Glomerular visceral epithelial cell (primary cell): ENCODE results near the gene PTPRK.
A peak's percentile ranks its signal among the peaks of the same experiment; 100 is the strongest.

Experiments used
- DNase-seq: peaks from one replicate; pipeline ENCODE4 v3.0.0-alpha.2; 2016; ENCODE audit errors: extremely low spot score

The PTPRK gene

GRCh38 chr6:128244751-128245405, 275.5 kb downstream of the PTPRK start:
- DNase-seq, result no peak

- DNase-seq, result no peak
Measured at GRCh38 chr6:128242765-128243403, 277.5 kb downstream of the PTPRK start.

GRCh38 chr6:128241216-128241615, 279.2 kb downstream of the PTPRK start:
- no peak for DNase-seq

- no peak for DNase-seq
Measured at GRCh38 chr6:128240024-128240428, 280.4 kb downstream of the PTPRK start.

- DNase-seq, result no peak
Measured at GRCh38 chr6:128239146-128239545, 281.3 kb downstream of the PTPRK start.

- no peak for DNase-seq
Measured at GRCh38 chr6:128238225-128238624, 282.2 kb downstream of the PTPRK start.

- DNase-seq, result peak; percentile 78
Measured at GRCh38 chr6:128235556-128235955, 284.8 kb downstream of the PTPRK start.

GRCh38 chr6:128233531-128233930, 286.9 kb downstream of the PTPRK start:
- DNase-seq, result no peak

- DNase-seq, result no peak
Measured at GRCh38 chr6:128230267-128230989, 290.0 kb downstream of the PTPRK start.

- DNase-seq, result no peak
Measured at GRCh38 chr6:128225612-128226011, 294.8 kb downstream of the PTPRK start.

- DNase-seq, result no peak
Measured at GRCh38 chr6:128216917-128217316, 303.5 kb downstream of the PTPRK start.

GRCh38 chr6:128209771-128210170, 310.6 kb downstream of the PTPRK start:
- DNase-seq, result peak; percentile 85

GRCh38 chr6:128208851-128209580, 311.4 kb downstream of the PTPRK start:
- peak; percentile 9 for DNase-seq

GRCh38 chr6:128208078-128208477, 312.3 kb downstream of the PTPRK start:
- peak; percentile 45 for DNase-seq

- DNase-seq, result no peak
Measured at GRCh38 chr6:128206610-128207426, 313.6 kb downstream of the PTPRK start.

GRCh38 chr6:128204616-128205015, 315.8 kb downstream of the PTPRK start:
- no peak for DNase-seq

GRCh38 chr6:128202169-128202765, 318.1 kb downstream of the PTPRK start:
- no peak for DNase-seq

- no peak for DNase-seq
Measured at GRCh38 chr6:128200789-128201188, 319.6 kb downstream of the PTPRK start.

GRCh38 chr6:128199461-128199860, 320.9 kb downstream of the PTPRK start:
- DNase-seq, result no peak

- DNase-seq, result no peak
Measured at GRCh38 chr6:128192972-128193371, 327.4 kb downstream of the PTPRK start.

GRCh38 chr6:128188678-128189077, 331.7 kb downstream of the PTPRK start:
- no peak for DNase-seq
